SJSA1 (cell line): ENCODE measurements around the gene ERFL. TPM values are rescaled to one million over a fixed set of nuclear protein-coding genes. Genes with fewer than 3 reads are reported as not detected.
A peak's percentile ranks its signal among the peaks of the same experiment; 100 is the strongest.
"Not testable (repeated sequence)": the region's sequence is repeated elsewhere in the genome, so short reads cannot be mapped to it uniquely, and the experiment has no call there.

Source experiments
- DNase-seq, 2 experiments: peaks; one replicate each; pipeline ENCODE4 v3.0.0-alpha.2; 2015 to 2020; ENCODE audit warnings: low spot score in 2 of 2, low read depth in 1 of 2
- H3K27ac ChIP-seq: fragments of 250-450 bp; sonication (Bioruptor Pico); 2 replicates; pipeline ENCODE4 v1.5.1; 2020; ENCODE audit warnings: mild to moderate bottlenecking, moderate library complexity
- H3K27me3 ChIP-seq: fragments of 250-450 bp; sonication (Bioruptor Pico); replicated peaks from 2 replicates; pipeline ENCODE4 v1.5.1; 2020; ENCODE audit warnings: mild to moderate bottlenecking, moderate library complexity
- H3K36me3 ChIP-seq: fragments of 250-450 bp; sonication (Bioruptor Pico); 2 replicates; pipeline ENCODE4 v1.5.1; 2020; ENCODE audit warnings: mild to moderate bottlenecking
- H3K4me1 ChIP-seq: fragments of 250-450 bp; sonication (Bioruptor Pico); replicated peaks from 2 replicates; pipeline ENCODE4 v1.6.1; 2021; ENCODE audit warnings: mild to moderate bottlenecking
- H3K4me3 ChIP-seq: fragments of 250-450 bp; sonication (Bioruptor Pico); 2 replicates; pipeline ENCODE4 v1.5.1; 2020; ENCODE audit warnings: mild to moderate bottlenecking
- H3K9me3 ChIP-seq: fragments of 250-450 bp; sonication (Bioruptor Pico); replicated peaks from 2 replicates; pipeline ENCODE4 v1.5.1; 2020; ENCODE audit warnings: mild to moderate bottlenecking
- total RNA-seq: library from RNA; depleted of rRNA; stranded (reverse); fragments of >200 nt; shearing (Covaris generic); gene quantifications from 2 replicates; pipeline ENCODE4 v1.2.3, GENCODE V29; 2014

ERFL gene
- total RNA-seq, 1 experiment from 2014 or later: not detected

DNA sequence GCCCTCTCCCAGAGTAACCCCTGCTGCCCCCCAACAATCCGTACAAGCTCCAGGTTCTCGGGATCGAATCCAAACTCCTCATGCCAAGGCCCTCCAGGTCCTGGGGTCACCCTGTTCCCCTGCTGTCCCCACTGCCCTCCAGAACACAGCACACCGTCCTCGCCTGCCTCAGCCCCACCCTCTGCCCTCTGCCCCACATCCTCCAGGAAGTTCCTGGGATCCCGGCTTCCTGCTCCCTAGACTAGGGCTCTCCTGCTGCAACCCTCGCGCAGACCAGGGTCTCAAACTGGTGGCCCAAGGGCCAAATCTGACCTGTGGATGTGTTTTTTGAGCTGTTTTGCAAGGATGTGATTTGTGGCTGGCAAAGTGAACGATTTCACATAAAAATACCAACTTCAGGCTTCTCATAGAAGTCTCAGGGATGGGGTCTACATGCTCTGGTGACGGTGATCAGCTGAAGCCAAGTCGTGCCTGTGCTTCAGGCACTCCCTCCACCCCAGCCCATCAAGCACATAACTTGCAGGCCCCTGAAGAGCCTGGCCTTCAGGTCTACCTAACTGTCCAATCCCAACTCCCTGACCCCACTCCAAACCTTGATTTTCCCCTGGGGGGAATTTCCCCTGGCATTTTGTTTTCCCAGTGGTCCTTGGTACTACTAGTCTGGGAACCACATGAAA is 29.1 kb upstream of the ERFL start:
- H3K9me3 ChIP-seq: no peaks in the 10 kb centered on the region
- no peaks in the 10 kb centered on the region for H3K27me3 ChIP-seq
- H3K4me3 ChIP-seq: no peak overlapping the region
- H3K4me1 ChIP-seq: peaks cover 9% of the 10 kb centered on the region
- no peaks in the 10 kb centered on the region for H3K36me3 ChIP-seq
- no peak overlapping the region for H3K27ac ChIP-seq
- DNase-seq: no peak

DNA sequence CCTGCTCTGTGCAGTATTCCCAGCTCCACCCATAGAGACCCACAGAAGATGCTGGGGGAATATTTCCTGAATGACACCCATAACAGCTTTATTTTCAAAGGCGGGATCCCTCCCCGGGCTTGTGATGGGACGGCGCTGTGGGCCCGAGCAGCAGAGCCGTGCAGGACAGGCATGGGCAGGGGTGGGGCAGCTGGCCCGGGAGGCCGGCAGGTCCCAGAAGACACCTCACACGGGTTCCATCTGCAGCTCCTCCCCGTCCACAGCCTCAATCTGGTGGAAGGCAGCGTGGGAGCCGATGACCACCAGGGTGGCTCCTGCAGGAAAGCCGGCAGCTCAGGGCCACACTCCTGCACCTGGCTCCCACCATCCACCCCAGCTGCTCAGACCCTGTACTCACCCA is 28.4 kb upstream of the ERFL start:
- Histone ChIP-seq H3K27me3 (no peaks in the 10 kb centered on the region), H3K4me3 (no peak overlapping the region), H3K36me3 (no peaks in the 10 kb centered on the region), H3K9me3 (no peaks in the 10 kb centered on the region), H3K27ac (no peak overlapping the region), H3K4me1 (peaks cover 9% of the 10 kb centered on the region)
- DNase-seq: no peak

DNA sequence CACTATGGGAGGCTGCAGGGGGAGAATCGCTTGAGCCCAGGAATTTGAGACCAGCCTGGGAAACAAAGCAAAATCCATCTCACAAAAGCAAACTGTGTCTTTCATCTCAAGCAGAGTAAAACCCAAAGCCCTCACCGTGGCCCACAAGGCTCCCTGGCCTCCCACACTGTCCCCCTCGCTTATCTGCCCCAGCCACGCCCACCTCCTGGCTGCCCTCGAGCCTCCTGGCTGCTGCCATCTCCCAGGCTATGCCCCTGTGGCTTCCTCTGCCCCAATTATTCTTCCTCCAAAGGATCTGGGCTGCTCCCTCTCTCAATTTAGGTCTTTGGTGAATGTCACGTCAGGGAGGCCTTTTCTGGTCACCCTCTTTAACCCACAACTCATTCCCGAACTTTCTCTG is 27.3 kb upstream of the ERFL start:
- H3K36me3 ChIP-seq: no peaks in the 10 kb centered on the region
- peaks cover 9% of the 10 kb centered on the region for H3K4me1 ChIP-seq
- H3K27ac ChIP-seq: no peak overlapping the region
- no peak for DNase-seq
- H3K4me3 ChIP-seq: no peak overlapping the region
- H3K27me3 ChIP-seq: no peaks in the 10 kb centered on the region
- H3K9me3 ChIP-seq: no peaks in the 10 kb centered on the region

DNA sequence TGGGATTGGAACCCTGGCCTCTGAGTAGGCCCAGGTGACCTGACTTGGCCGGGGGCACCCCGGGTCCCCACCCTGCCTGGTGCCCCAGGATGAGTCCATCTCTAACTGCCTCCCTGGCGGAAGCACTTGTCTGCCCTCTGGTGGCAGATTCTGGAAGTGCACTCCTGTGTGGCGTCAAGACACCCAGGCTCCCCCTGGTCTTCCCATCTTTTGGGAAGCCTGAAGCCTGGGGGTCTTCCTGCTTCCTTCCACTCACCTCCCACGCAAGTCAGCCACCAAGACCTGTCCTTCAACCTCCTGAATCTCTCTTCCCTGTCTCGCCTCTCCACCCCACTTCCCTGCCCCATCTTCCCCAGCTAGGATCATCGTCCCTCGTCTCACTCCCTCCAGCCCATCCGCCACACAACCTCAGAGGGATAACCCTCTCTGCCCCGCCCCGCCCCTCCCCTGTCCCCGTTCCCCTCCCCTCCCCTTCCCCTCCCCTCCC is 23.5 kb upstream of the ERFL start:
- Histone ChIP-seq H3K36me3 (no peaks in the 10 kb centered on the region), H3K9me3 (no peaks in the 10 kb centered on the region), H3K27me3 (no peaks in the 10 kb centered on the region), H3K27ac (no peak overlapping the region), H3K4me3 (no peak overlapping the region), H3K4me1 (no peaks in the 10 kb centered on the region)
- DNase-seq: peak; percentile 63 to 80

DNA sequence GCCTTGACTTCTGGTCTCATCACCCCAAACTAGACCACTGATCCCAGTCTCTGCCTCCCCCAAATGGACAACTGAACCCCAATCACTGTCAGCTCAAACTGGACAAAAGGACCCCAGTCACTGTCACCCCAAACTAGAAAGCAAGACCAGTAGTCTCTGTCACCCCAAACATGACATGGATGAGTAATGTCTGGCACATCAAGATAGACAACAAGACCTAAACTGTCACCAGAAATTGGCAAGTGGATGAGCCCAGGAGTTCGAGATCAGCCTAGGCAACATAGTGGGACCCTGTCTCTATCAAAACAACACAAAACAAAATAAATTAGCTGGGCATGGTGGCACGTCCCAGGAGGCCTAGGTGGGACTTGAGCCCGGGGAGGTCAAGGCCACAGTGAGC is 18.8 kb upstream of the ERFL start:
- H3K27ac ChIP-seq: no peak overlapping the region
- no peaks in the 10 kb centered on the region for H3K4me1 ChIP-seq
- no peaks in the 10 kb centered on the region for H3K36me3 ChIP-seq
- DNase-seq: no peak
- H3K9me3 ChIP-seq: no peaks in the 10 kb centered on the region
- H3K4me3 ChIP-seq: no peak overlapping the region
- H3K27me3 ChIP-seq: 0 out of 2 replicates have a peak, but pooled peaks cover 2% of the 10 kb centered on the region

DNA sequence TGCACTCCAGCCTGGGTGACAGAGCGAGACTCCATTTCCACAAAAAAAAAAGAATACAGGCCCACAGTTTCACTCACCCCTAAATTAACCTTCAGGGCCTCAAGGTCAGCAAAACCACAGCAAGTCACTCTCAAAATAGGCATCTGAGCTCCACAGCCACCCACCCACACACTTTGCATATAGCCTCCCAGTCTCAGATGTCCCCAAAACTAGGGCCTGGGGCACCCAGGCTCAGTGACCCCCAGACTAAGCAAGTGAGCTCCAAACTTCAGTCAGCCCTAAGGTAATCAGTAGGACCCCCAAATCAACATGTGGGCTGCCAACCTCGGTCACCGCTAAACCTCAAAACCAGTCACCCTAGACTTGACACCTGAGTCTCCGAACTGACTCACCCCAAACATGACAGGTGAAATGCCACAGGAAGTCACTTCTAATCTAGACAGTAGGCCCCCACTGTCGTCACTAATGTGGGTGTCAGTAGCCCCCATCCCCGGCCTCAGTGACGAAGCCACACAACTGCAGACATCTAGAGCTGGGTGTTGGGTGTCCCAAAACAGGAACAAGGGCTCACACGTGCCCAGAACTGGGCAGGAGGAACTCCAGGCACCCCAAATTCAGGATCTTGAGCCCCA is 17.0 kb upstream of the ERFL start:
- Histone ChIP-seq H3K4me3 (no peak overlapping the region), H3K27ac (no peak overlapping the region), H3K27me3 (peaks cover 17% of the 10 kb centered on the region), H3K9me3 (no peaks in the 10 kb centered on the region), H3K4me1 (peaks cover 4% of the 10 kb centered on the region; the same call in 1 of the 2 replicates), H3K36me3 (no peaks in the 10 kb centered on the region)
- no peak for DNase-seq

DNA sequence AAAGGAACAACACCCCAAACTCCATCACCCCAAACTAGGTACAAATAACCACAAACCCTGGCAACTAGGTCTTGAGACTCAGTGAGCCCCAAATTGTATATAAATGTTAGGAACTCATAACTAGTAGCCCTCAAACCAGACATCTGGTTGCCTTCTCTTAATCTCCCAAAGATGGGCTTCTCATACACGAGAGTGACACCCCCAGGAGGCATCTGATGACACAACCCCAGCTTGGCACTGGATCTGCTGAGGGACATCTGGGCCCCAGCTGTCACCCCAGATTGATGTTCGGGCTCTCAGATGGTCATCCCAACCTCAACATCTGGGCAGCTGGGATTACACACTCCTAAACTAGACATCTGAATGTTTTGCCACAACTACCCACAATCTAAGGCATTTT is 16.1 kb upstream of the ERFL start:
- peaks cover 4% of the 10 kb centered on the region; the same call in 1 of the 2 replicates for H3K4me1 ChIP-seq
- no peak for DNase-seq
- H3K36me3 ChIP-seq: no peaks in the 10 kb centered on the region
- H3K27ac ChIP-seq: no peak overlapping the region
- peaks cover 21% of the 10 kb centered on the region for H3K27me3 ChIP-seq
- no peak overlapping the region for H3K4me3 ChIP-seq
- no peaks in the 10 kb centered on the region for H3K9me3 ChIP-seq

DNA sequence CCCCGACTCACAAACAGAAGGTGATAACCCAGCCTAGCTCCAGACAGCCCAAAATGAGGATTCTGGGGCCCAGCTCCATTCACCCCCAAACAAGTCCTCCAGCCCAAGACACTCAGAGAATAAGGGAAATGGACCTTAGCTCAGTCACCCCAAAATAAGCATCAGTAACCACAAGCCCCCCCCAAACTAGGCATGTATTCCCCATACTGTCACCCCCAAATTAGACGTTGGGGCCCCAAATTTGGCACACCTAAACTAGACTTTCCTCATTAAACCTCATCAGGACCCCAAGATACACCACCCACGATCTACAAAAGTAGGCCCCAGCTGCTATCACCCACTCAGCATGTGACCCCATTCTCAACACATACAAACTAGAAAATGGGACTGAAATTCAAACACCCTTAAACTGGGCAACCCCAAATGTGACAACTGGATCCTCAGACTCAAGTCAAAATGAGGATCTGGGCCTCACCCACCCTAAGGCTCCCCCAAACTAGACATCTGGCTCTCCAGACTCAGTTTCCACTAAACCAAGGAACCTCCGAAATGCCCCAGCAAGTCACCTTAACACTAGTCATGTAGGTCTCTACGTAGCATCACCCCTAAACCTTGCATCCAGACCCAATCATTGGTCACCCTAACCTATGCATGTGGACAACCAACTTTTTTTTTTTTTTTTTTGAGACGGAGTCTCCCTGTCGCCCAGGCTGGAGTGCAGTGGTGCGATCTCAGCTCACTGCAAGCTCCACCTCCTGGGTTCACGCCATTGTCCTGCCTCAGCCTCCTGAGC is 13.4 kb upstream of the ERFL start:
- no peak overlapping the region for H3K27ac ChIP-seq
- peaks cover 29% of the 10 kb centered on the region for H3K27me3 ChIP-seq
- no peak for DNase-seq

DNA sequence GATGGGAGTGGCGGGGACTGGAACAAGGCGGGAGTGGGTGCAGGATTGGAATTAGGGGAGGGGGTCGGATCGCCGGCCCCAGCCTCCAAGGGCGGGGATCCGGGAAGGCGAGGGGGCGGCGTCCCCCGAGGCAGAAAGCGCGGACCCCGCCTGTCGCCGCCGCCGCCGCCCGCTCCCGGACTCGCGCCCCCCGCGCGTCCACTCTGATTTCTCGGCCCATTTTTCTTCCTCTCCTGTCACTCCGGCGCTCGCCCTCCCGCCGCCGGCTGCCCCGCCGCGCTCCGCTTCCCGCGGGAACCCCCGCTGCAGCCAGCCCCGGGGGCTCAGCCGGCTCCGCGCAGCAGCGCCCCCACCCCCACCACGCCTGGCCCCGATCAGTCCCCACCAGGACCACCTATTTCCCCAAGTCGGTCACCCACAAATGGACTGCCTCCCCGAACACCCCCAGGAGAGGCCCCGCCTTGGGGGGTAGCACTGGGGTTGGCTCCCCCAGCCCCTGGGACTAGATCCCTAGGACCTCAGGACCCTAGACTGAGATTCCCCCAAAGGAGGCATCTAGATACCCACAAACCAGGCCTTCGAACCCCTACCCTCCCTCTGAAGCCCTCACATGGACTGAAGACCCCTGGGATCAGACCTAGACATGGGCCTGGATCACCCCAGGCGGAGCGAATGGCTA is 12.6 kb upstream of the ERFL start:
- H3K27ac ChIP-seq: no peak overlapping the region
- H3K36me3 ChIP-seq: no peaks in the 10 kb centered on the region
- H3K4me3 ChIP-seq: 0 out of 2 replicates have a peak overlapping the region, but pooled peaks have one; percentile 5
- DNase-seq: no peak
- H3K27me3 ChIP-seq: peaks cover 36% of the 10 kb centered on the region
- peaks cover 4% of the 10 kb centered on the region; the same call in 1 of the 2 replicates for H3K4me1 ChIP-seq
- no peaks in the 10 kb centered on the region for H3K9me3 ChIP-seq

More for the DNA sequence above, 13.4 kb upstream of the ERFL start:
- Histone ChIP-seq H3K9me3 (no peaks in the 10 kb centered on the region), H3K4me3 (no peak overlapping the region), H3K36me3 (no peaks in the 10 kb centered on the region), H3K4me1 (peaks cover 4% of the 10 kb centered on the region; the same call in 1 of the 2 replicates)

DNA sequence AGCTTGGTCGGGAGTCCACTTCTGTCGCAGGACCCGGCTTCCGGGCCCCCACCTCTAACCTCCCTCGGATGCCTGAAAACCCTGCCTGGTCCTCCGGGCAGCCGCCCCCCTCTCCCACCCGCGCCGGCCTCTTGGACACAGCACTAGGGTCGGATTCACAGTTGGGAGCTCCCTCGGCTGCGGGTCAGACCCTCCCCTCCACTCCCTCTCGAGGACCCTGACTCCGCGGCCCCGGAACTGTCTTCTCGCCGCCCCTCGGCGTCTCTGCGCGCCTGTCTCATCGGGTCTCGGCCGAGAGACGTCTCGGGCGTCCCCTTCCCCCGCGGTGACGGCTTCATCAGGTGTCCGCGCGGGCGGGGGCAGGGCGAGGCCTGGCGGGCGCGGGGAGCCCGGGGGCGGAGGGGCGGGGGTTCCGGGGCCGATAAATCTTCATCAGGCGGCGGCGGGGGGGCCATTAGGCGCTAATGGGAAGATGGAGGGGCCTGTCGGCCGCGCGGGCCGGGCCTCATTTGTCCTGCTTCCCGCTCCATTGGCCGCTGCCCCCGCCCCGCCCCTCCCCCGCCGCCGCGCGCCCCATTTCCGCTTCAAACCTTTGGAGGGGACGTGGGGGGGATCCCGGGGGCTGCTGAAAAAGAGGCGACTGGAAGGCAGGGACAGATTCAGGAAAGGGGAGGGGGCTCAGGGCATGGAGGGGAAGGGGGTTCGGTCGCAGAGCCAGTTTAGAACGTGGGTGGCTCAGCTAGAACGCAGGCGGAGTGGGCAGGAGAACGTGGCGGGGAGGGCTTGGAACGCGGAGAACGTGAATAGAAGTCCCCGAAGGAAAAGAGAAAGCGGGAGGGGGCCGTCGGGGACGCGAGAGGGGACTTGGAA is 11.8 kb upstream of the ERFL start:
- DNase-seq: no peak

DNA sequence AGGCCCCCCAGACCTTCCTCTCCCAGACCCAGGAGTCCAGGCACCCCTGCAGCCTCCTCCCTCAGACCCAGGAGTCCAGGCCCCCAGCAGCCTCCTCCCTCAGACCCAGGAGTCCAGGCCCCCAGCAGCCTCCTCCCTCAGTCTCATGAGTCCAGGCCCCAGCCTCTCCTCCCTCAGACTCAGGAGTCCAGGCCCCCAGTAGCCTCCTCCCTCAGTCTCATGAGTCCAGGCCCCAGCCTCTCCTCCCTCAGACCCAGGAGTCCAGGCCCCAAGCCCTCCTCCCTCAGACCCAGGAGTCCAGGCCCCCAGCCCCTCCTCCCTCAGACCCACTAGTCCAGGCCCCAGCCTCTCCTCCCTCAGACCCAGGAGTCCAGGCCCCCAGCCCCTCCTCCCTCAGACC is 11.0 kb upstream of the ERFL start:
- not testable (repeated sequence) for DNase-seq, H3K9me3 ChIP-seq, H3K4me3 ChIP-seq, H3K36me3 ChIP-seq, H3K27ac ChIP-seq, H3K4me1 ChIP-seq
- peaks cover 49% of the 10 kb centered on the region for H3K27me3 ChIP-seq

More for the DNA sequence above, 11.8 kb upstream of the ERFL start:
- no peaks in the 10 kb centered on the region for H3K36me3 ChIP-seq
- no peak overlapping the region for H3K27ac ChIP-seq
- peaks cover 41% of the 10 kb centered on the region for H3K27me3 ChIP-seq
- no peaks in the 10 kb centered on the region for H3K9me3 ChIP-seq
- peaks cover 4% of the 10 kb centered on the region; the same call in 1 of the 2 replicates for H3K4me1 ChIP-seq
- 0 out of 2 replicates have a peak overlapping the region, but pooled peaks have one; percentile 5 for H3K4me3 ChIP-seq

DNA sequence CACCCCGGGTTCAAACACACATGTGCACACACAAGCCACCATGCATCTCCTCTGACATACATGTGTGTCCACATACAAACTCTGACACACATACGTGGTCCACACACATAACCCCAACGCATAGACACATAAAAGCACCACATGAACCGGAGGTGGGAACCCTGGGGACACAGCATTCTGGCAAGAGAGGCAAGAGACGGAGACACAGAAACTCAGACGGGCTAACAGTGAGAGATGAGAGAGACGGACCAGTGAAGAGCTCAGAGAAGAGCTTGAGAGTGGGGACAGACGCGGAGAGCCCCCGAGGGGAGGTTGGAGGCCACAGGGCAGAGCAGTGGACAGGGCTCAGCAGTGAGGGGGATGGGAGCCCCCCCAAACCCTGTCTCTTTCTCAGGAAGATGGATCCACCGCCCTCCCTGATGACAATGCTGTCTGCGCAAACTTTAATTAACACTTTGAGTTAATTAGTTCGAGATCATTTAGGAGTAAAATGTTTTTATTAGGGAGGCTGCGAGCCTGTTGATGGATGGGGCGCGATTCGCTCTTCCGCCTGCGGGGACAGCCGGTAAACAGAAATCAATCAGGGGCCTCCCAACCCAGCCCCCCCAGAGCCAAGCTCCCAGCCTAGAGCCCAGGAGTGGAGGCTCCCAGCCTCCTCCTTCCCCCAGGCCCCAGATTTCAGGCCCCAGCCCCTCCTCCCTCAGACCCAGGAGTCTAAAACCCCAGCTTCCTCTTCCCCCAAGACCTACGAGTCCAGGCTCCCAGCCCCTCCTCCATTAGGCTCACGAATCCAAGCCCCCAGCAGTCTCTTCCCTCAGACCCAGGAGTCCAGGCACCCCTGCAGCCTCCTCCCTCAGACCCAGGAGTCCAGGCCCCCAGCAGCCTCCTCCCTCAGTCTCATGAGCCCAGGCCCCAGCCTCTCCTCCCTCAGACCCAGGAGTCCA is 9.5 kb upstream of the ERFL start:
- Histone ChIP-seq H3K36me3 (no peaks in the 10 kb centered on the region), H3K4me3 (no peak overlapping the region), H3K27me3 (peaks cover 59% of the 10 kb centered on the region), H3K27ac (no peak overlapping the region), H3K9me3 (no peaks in the 10 kb centered on the region), H3K4me1 (peaks cover 4% of the 10 kb centered on the region; the same call in 1 of the 2 replicates)
- DNase-seq: no peak
